ENCODE measurements around the gene OR1L6. TPM values are rescaled to one million over a fixed set of nuclear protein-coding genes. Genes with fewer than 3 reads are reported as not detected.

Gene OR1L6, protein sequence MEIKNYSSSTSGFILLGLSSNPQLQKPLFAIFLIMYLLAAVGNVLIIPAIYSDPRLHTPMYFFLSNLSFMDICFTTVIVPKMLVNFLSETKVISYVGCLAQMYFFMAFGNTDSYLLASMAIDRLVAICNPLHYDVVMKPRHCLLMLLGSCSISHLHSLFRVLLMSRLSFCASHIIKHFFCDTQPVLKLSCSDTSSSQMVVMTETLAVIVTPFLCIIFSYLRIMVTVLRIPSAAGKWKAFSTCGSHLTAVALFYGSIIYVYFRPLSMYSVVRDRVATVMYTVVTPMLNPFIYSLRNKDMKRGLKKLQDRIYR
- not detected in 2 replicates for total RNA-seq

DNA sequence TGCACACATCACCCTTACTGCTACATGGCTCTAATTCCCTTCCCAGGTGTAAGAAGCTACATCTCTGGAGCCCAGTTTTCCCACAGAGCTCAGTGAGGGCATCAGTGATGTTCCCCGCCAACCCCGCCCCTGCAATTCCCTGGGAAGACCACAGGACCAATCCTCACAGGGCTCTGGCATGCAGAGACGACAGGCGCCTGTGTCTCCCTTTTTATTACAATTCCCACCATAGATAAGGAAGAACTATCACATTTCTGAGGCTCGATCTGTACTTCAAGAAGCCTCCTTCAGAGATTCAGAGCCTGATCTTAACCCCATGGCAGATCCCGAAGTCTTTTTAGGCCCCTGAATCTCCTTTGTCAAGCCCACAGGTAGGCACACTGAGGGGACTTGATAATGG is at the start of gene OR1L6:
Gene OR1L6 (plus strand): TSS at position 301 of the 400 bp plus-strand sequence. CDS start 7,545 bp downstream, outside the sequence.

GRCh38 chr9:122723690-122724089 is 18.4 kb upstream of the OR1L6 start, which contains the start of gene OR1L4:
TSS of gene OR1L4 (plus strand) at chr9:122723990. CDS start at chr9:122723990, 0 bp downstream.

GRCh38 chr9:122788831-122789230 is 46.7 kb downstream of the OR1L6 start, which contains the start of gene OR5C1:
TSS of gene OR5C1 (plus strand) at chr9:122788933. CDS start at chr9:122788933, 0 bp downstream.

Other genes with a start within 250 kb of the OR1L6 start
- not detected in 2 replicates for gene OR1J2, start 231.5 kb upstream of the OR1L6 start, total RNA-seq
- gene OR1J4, start 223.2 kb upstream of the OR1L6 start, total RNA-seq: not detected in 2 replicates
- gene OR1N1, start 215.0 kb upstream of the OR1L6 start, total RNA-seq: not detected in 2 replicates
- not detected in 2 replicates for gene OR1N2, start 189.2 kb upstream of the OR1L6 start, total RNA-seq
- not detected in 2 replicates for gene OR1L8, start 158.9 kb upstream of the OR1L6 start, total RNA-seq
- gene OR1Q1, start 127.6 kb upstream of the OR1L6 start, total RNA-seq: not detected in 2 replicates
- gene OR1B1, start 84.7 kb upstream of the OR1L6 start, total RNA-seq: not detected in 2 replicates
- gene OR1L1, start 80.6 kb upstream of the OR1L6 start, total RNA-seq: not detected in 2 replicates
- gene OR1L3, start 67.2 kb upstream of the OR1L6 start, total RNA-seq: not detected in 2 replicates
- not detected in 2 replicates for gene OR1L4, start 18.3 kb upstream of the OR1L6 start, total RNA-seq
- gene OR5C1, start 46.6 kb downstream of the OR1L6 start, total RNA-seq: not detected in 2 replicates
- not detected in 2 replicates for gene OR1K1, start 57.8 kb downstream of the OR1L6 start, total RNA-seq
- 16.7 and 17.2 TPM in 2 replicates for gene PDCL, start 86.3 kb downstream of the OR1L6 start, total RNA-seq
- 21.9 and 32.8 TPM in 2 replicates for gene RC3H2, start 163.1 kb downstream of the OR1L6 start, total RNA-seq
- gene ZBTB6, start 171.0 kb downstream of the OR1L6 start, total RNA-seq: 4.5 and 8.5 TPM in 2 replicates
- 0.56 and 2.5 TPM in 2 replicates for gene ZBTB26, start 189.2 kb downstream of the OR1L6 start, total RNA-seq
- 11.6 and 15.2 TPM in 2 replicates for gene RABGAP1, start 198.7 kb downstream of the OR1L6 start, total RNA-seq

All from airway epithelial cell (primary cell).